Measurements from ENCODE around the gene ALPK3.

Gene ALPK3

GRCh38 chr15:84799511-84800187, 17.5 kb upstream of the ALPK3 start:
- no peak for DNase-seq (ENCODE audit: low read depth in 3 of 3)

- DNase-seq (ENCODE audit: low read depth in 3 of 3) = no peak
Measured at GRCh38 chr15:84800365-84800806, 16.8 kb upstream of the ALPK3 start.

GRCh38 chr15:84804005-84804900, 12.9 kb upstream of the ALPK3 start:
- no peak for DNase-seq (ENCODE audit: low read depth in 3 of 3)

GRCh38 chr15:84805221-84805620, 11.9 kb upstream of the ALPK3 start:
- DNase-seq (ENCODE audit: low read depth in 3 of 3) = no peak

GRCh38 chr15:84807228-84807627, 9.9 kb upstream of the ALPK3 start:
- no peak for DNase-seq (ENCODE audit: low read depth in 3 of 3)

GRCh38 chr15:84810073-84810840, 6.9 kb upstream of the ALPK3 start:
- no peak for DNase-seq (ENCODE audit: low read depth in 3 of 3)

GRCh38 chr15:84811151-84811550, 6.0 kb upstream of the ALPK3 start:
- DNase-seq (ENCODE audit: low read depth in 3 of 3) = no peak

GRCh38 chr15:84811828-84812227, 5.3 kb upstream of the ALPK3 start:
- DNase-seq (ENCODE audit: low read depth in 3 of 3) = no peak

- DNase-seq (ENCODE audit: low read depth in 3 of 3) = no peak
Measured at GRCh38 chr15:84812842-84813241, 4.3 kb upstream of the ALPK3 start.

- DNase-seq (ENCODE audit: low read depth in 3 of 3) = no peak
Measured at GRCh38 chr15:84813435-84813834, 3.7 kb upstream of the ALPK3 start.

GRCh38 chr15:84813931-84814330, 3.2 kb upstream of the ALPK3 start:
- DNase-seq (ENCODE audit: low read depth in 3 of 3) = no peak

- DNase-seq (ENCODE audit: low read depth in 3 of 3) = no peak
Measured at GRCh38 chr15:84814916-84815315, 2.2 kb upstream of the ALPK3 start.

GRCh38 chr15:84817466-84818081, 418 bp downstream of the ALPK3 start:
- DNase-seq (ENCODE audit: low read depth in 3 of 3) = no peak

GRCh38 chr15:84818261-84819131, 1.3 kb downstream of the ALPK3 start:
- DNase-seq (ENCODE audit: low read depth in 3 of 3) = no peak

GRCh38 chr15:84819291-84819768, 2.2 kb downstream of the ALPK3 start:
- no peak for DNase-seq (ENCODE audit: low read depth in 3 of 3)

GRCh38 chr15:84819791-84820190, 2.6 kb downstream of the ALPK3 start:
- no peak for DNase-seq (ENCODE audit: low read depth in 3 of 3)

- DNase-seq (ENCODE audit: low read depth in 3 of 3) = no peak
Measured at GRCh38 chr15:84821501-84822021, 4.4 kb downstream of the ALPK3 start.

- no peak for DNase-seq (ENCODE audit: low read depth in 3 of 3)
Measured at GRCh38 chr15:84822653-84823281, 5.6 kb downstream of the ALPK3 start.

GRCh38 chr15:84823282-84823878, 6.2 kb downstream of the ALPK3 start:
- DNase-seq (ENCODE audit: low read depth in 3 of 3) = no peak
